ENCODE data around the gene SLC12A4. TPM values are rescaled to one million over a fixed set of nuclear protein-coding genes. Genes with fewer than 3 reads are reported as not detected.
A peak's percentile ranks its signal among the peaks of the same experiment; 100 is the strongest.

Gene SLC12A4
- total and polyA plus RNA-seq, 9 donors, result 27.7 to 85.6 (median 48.7) TPM

DNA sequence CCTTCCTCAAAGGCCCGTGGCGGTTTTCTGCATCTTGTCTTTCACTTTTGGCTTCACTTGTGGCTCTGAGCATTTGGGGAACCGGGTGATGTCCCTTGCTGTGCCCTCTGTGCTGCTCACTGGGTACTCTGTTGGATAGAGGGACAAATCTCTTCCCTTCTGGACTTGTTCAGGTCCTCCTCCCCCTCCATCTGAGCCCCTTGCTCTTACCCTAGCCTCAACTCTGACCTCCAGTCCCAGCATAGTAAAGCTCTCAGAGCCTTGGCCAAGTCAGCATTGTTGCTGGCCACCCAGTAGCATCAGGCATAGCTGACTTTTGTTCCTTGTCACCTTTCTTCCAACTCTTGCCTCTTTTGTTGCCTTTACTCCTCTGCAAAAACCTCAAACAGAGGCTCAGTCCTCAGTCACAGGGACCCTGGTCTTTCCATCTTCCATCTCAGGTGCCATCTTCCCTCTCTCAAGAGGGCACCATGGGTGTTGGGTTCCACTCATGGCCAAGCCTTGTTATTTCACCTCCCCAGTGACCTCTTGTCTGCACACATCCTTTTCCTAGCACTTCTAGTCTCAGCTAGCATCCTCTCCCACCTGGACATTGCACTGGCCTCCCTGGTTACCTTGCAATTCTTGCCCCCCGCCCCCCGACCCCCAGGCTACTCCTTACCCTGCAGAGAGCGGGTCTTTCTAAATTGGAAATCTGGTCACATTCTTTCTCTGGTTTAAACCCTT, 31.4 kb downstream of the SLC12A4 start:
- peaks cover 9% of the 10 kb centered on the region for H3K4me1 ChIP-seq (ENCODE audit: insufficient read depth)
- no peaks in the 10 kb centered on the region for H3K36me3 ChIP-seq
- intact Hi-C loops (cut with DNase I), result loop anchor here in 1 of 4 donors (10.0 kb wide), 1 partner anchor 272 kb away; the partner anchor contains the start of genes ACD, C16orf86, ENKD1 and PARD6A
- DNase-seq, result no peak
- peak overlapping the region; percentile 83 to 85 for H3K27ac ChIP-seq
- peak overlapping the region; percentile 96 for H3K4me3 ChIP-seq
- no peaks in the 10 kb centered on the region for H3K9me3 ChIP-seq
- TF ChIP-seq POLR2A (IDR thresholded peaks at IDR 0.05), result no peak
- no peak for TF ChIP-seq CTCF (IDR thresholded peaks at IDR 0.05)
- no peak for TF ChIP-seq EP300 (IDR thresholded peaks at IDR 0.05)
- 41 to 43% (median 41%) methylated on average over 6 of the region's 6 CpGs for WGBS, 3 donors
- no peaks in the 10 kb centered on the region for H3K27me3 ChIP-seq

GRCh38 chr16:67936124-67936879, 32.1 kb downstream of the SLC12A4 start, which contains the start of gene PSMB10:
Gene PSMB10, minus strand, starts transcription at chr16:67936850. Its CDS starts 101 bp downstream, at chr16:67936749.
- Histone ChIP-seq H3K27me3 (no peaks in the 10 kb centered on the region), H3K4me3 (peak within 1 kb of the TSS; percentile 96), H3K27ac (peak within 1 kb of the TSS; percentile 83 to 85), H3K9me3 (no peaks in the 10 kb centered on the region), H3K4me1 (ENCODE audit: insufficient read depth) (peaks cover 15% of the 10 kb centered on the region), H3K36me3 (no peaks in the 10 kb centered on the region)
- TF ChIP-seq CTCF (IDR thresholded peaks at IDR 0.05) (no peak), POLR2A (IDR thresholded peaks at IDR 0.05) (peak; percentile 19), EP300 (IDR thresholded peaks at IDR 0.05) (no peak)
- 0 to 1% (median 1%) methylated on average over 54 of the region's 54 CpGs for WGBS, 3 donors
- intact Hi-C loops (cut with DNase I), result loop anchor here in 1 of 4 donors (10.0 kb wide), 1 partner anchor 272 kb away; the partner anchor contains the start of genes ACD, C16orf86, ENKD1 and PARD6A
- peak in 4 of 5 donors; percentile 59 to 74 (median 66) for DNase-seq

GRCh38 chr16:67935402-67936123, 32.9 kb downstream of the SLC12A4 start:
- H3K27ac ChIP-seq, result peak overlapping the region; percentile 83 to 85
- peak; percentile 94 to 96 (median 94) for DNase-seq
- peak overlapping the region; percentile 96 for H3K4me3 ChIP-seq
- no peaks in the 10 kb centered on the region for H3K36me3 ChIP-seq
- H3K9me3 ChIP-seq, result no peaks in the 10 kb centered on the region
- 1% methylated on average over 55 of the region's 55 CpGs for WGBS, 3 donors
- intact Hi-C loops (cut with DNase I), result loop anchor here in 1 of 4 donors (10.0 kb wide), 1 partner anchor 271 kb away; the partner anchor contains the start of genes ACD, C16orf86, ENKD1 and PARD6A
- H3K4me1 ChIP-seq (ENCODE audit: insufficient read depth), result peaks cover 15% of the 10 kb centered on the region
- TF ChIP-seq EP300 (IDR thresholded peaks at IDR 0.05) (no peak), POLR2A (IDR thresholded peaks at IDR 0.05) (peak; percentile 70), CTCF (IDR thresholded peaks at IDR 0.05) (peak in 1 of 3 donors; percentile 8)
- H3K27me3 ChIP-seq, result no peaks in the 10 kb centered on the region

GRCh38 chr16:67935101-67935401, 33.4 kb downstream of the SLC12A4 start:
- Histone ChIP-seq H3K4me3 (peak overlapping the region; percentile 96), H3K36me3 (no peaks in the 10 kb centered on the region), H3K27ac (peak overlapping the region; percentile 30 to 85), H3K27me3 (no peaks in the 10 kb centered on the region), H3K4me1 (ENCODE audit: insufficient read depth) (peaks cover 11% of the 10 kb centered on the region), H3K9me3 (no peaks in the 10 kb centered on the region)
- intact Hi-C loops (cut with DNase I), result loop anchor here in 1 of 4 donors (10.0 kb wide), 1 partner anchor 270 kb away; the partner anchor contains the start of genes ACD, C16orf86, ENKD1 and PARD6A
- WGBS, 3 donors, result 5 to 9% (median 8%) methylated on average over 13 of the region's 13 CpGs
- TF ChIP-seq EP300 (IDR thresholded peaks at IDR 0.05) (no peak), POLR2A (IDR thresholded peaks at IDR 0.05) (no peak), CTCF (IDR thresholded peaks at IDR 0.05) (no peak)
- DNase-seq, result no peak
